HEK293T (cell line): ENCODE measurements around the gene IL13RA1.

Source experiments
- BHLHE40 ChIP-seq: fragments of 450-650 bp; IDR thresholded peaks from 2 replicates; pipeline ENCODE4 v1.6.1; 2016; ENCODE audit warnings: mild to moderate bottlenecking, moderate library complexity, borderline replicate concordance
- ELF4 ChIP-seq: fragments of 450-650 bp; IDR thresholded peaks from 2 replicates; pipeline ENCODE4 v1.6.1; 2017; ENCODE audit warnings: antibody characterized with exemption
- FOXA1 ChIP-seq: fragments of 450-650 bp; IDR thresholded peaks from 2 replicates; pipeline ENCODE4 v1.6.1; 2016; ENCODE audit warnings: mild to moderate bottlenecking
- FOXM1 ChIP-seq: fragments of 450-650 bp; IDR thresholded peaks from 2 replicates; pipeline ENCODE4 v1.6.1; 2017; ENCODE audit warnings: mild to moderate bottlenecking, borderline replicate concordance
- HDGF ChIP-seq: fragments of 450-650 bp; IDR thresholded peaks from 2 replicates; pipeline ENCODE4 v1.6.1; 2017; ENCODE audit warnings: antibody characterized with exemption, borderline replicate concordance
- LEF1 ChIP-seq: fragments of 450-650 bp; IDR thresholded peaks from 2 replicates; pipeline ENCODE4 v1.6.1; 2017; ENCODE audit warnings: mild to moderate bottlenecking, borderline replicate concordance
- NFRKB ChIP-seq: fragments of 450-650 bp; IDR thresholded peaks from 2 replicates; pipeline ENCODE4 v1.6.1; 2016; ENCODE audit warnings: mild to moderate bottlenecking, moderate library complexity
- PKNOX1 ChIP-seq: fragments of 450-650 bp; IDR thresholded peaks from 2 replicates; pipeline ENCODE4 v1.6.1; 2016
- SUZ12 ChIP-seq: fragments of 450-650 bp; IDR thresholded peaks from 2 replicates; pipeline ENCODE4 v1.6.1; 2016; ENCODE audit warnings: mild to moderate bottlenecking
- TARDBP ChIP-seq: fragments of 450-650 bp; IDR thresholded peaks from 2 replicates; pipeline ENCODE4 v1.6.1; 2016
- ZNF384 ChIP-seq: fragments of 450-650 bp; IDR thresholded peaks from 2 replicates; pipeline ENCODE4 v1.6.1; 2016

DNA sequence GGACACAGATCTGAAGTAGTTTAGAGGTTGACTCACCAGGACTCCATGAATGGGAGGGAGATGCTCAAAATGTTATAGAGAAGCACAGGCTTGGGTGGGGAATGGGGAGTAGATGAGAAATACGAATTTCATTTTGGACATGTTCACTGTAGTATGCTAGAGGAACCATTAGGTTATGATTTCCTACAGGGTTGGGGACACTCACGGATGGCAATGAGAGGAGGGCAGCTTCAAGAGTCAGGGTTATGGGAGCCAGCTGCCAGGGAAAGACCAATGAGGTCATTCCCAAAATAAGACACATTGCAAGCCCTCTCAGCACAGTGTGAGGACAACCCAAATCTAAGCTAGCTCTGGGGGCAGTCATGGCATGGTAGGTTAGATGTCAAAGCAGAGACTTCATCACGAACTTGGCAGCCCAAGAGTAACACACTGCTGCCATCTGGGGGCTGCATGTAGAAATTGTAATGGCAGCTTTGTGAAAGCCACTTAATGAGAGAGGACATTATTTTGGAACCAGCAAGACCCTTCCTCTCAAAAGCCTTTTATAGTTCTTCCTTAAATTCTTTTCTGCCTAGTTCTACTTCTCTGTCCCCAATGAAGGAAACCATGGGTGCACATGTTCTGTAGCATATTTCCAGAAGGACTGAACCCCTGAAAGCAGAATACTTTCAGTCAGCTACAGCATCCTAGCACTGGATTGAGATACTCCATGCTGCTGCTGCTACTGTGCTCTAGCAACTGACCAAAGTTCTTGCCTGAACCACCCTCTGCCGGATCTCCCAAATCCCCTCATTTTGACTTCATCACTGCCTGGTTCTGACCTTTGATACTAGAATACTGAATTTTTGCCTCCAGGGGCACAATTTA lies 80.0 kb downstream of the IL13RA1 start:
- no peak for TF ChIP-seq FOXA1
- TF ChIP-seq LEF1 = no peak
- TF ChIP-seq FOXM1 = no peak
- TF ChIP-seq ELF4 = no peak
- TF ChIP-seq NFRKB = no peak
- no peak for TF ChIP-seq BHLHE40
- TF ChIP-seq PKNOX1 = no peak
- TF ChIP-seq TARDBP = no peak
- TF ChIP-seq ZNF384 = no peak
- TF ChIP-seq HDGF = no peak
- TF ChIP-seq SUZ12 = no peak
